Tongue (tissue), 2 donors: ENCODE measurements around the gene CELSR1. TPM values are rescaled to one million over a fixed set of nuclear protein-coding genes. Genes with fewer than 3 reads are reported as not detected.
A peak's percentile ranks its signal among the peaks of the same experiment; 100 is the strongest.

ENCODE experiments used
- DNase-seq: peaks from one replicate; pipeline ENCODE4 v3.0.0-alpha.2; 2015
- total RNA-seq: library from RNA; depleted of rRNA; stranded (reverse); fragments of >200 nt; gene quantifications from one replicate; pipeline ENCODE4 v1.2.3, GENCODE V29; 2014

Gene CELSR1
- total RNA-seq, 1 donor from 2014 or later = 18.1 TPM

GRCh38 chr22:46395145-46395544, 142.3 kb downstream of the CELSR1 start:
- DNase-seq = no peak

- no peak for DNase-seq
These were observed 142.8 kb downstream of the CELSR1 start for GRCh38 chr22:46394622-46395021.

GRCh38 chr22:46393873-46394272, 143.5 kb downstream of the CELSR1 start:
- DNase-seq = no peak

GRCh38 chr22:46392137-46392844, 145.1 kb downstream of the CELSR1 start:
- DNase-seq = no peak

GRCh38 chr22:46391486-46392136, 145.8 kb downstream of the CELSR1 start:
- DNase-seq = no peak

- peak; percentile 91 for DNase-seq
These were observed 146.6 kb downstream of the CELSR1 start for GRCh38 chr22:46390652-46391301.

- DNase-seq = no peak
These were observed 147.2 kb downstream of the CELSR1 start for GRCh38 chr22:46390105-46390651.

GRCh38 chr22:46389081-46389480, 148.3 kb downstream of the CELSR1 start:
- DNase-seq = no peak

- DNase-seq = no peak
These were observed 148.8 kb downstream of the CELSR1 start for GRCh38 chr22:46388647-46389046.

- no peak for DNase-seq
These were observed 149.7 kb downstream of the CELSR1 start for GRCh38 chr22:46387748-46388147.

- DNase-seq = no peak
These were observed 151.1 kb downstream of the CELSR1 start for GRCh38 chr22:46386312-46386711.

- no peak for DNase-seq
These were observed 154.9 kb downstream of the CELSR1 start for GRCh38 chr22:46382524-46382923.

- no peak for DNase-seq
These were observed 155.7 kb downstream of the CELSR1 start for GRCh38 chr22:46381731-46382130.

- DNase-seq = no peak
These were observed 156.3 kb downstream of the CELSR1 start for GRCh38 chr22:46381142-46381541.

- DNase-seq = no peak
These were observed 156.8 kb downstream of the CELSR1 start for GRCh38 chr22:46380581-46380980.

GRCh38 chr22:46380069-46380468, 157.4 kb downstream of the CELSR1 start:
- no peak for DNase-seq

- no peak for DNase-seq
These were observed 158.1 kb downstream of the CELSR1 start for GRCh38 chr22:46379066-46379930.

GRCh38 chr22:46378426-46379065, 158.9 kb downstream of the CELSR1 start:
- no peak for DNase-seq

- DNase-seq = no peak
These were observed 159.6 kb downstream of the CELSR1 start for GRCh38 chr22:46377525-46378425.

- no peak for DNase-seq
These were observed 160.4 kb downstream of the CELSR1 start for GRCh38 chr22:46376908-46377524.
